Gastroesophageal sphincter (tissue), 4 donors: ENCODE data around the gene ZNRD2. TPM values are rescaled to one million over a fixed set of nuclear protein-coding genes. Genes with fewer than 3 reads are reported as not detected.

Experiments used
- ATAC-seq: fragments of 150-250 bp; one replicate; pipeline ENCODE4 v1.9.1; 2016; ENCODE audit warnings: mild to moderate bottlenecking, moderate library complexity
- H3K27ac ChIP-seq, 4 donors: fragments of 200-600 bp; sonication (generic) in 3 of 4; 1 replicate in 3 of 4; 2 replicates in 1 of 4; pipeline ENCODE4 v1.5.1; 2016 to 2019
- H3K27me3 ChIP-seq: fragments of 200-600 bp; sonication (generic); one replicate; pipeline ENCODE4 v1.5.1; 2019
- H3K36me3 ChIP-seq, 2 donors: fragments of 200-600 bp; sonication (generic); one replicate each; pipeline ENCODE4 v1.5.1; 2019; ENCODE audit warnings: control low read depth in 1 of 2
- H3K4me1 ChIP-seq, 3 donors: fragments of 200-600 bp; sonication (generic); 1 replicate in 2 of 3; 2 replicates in 1 of 3; pipeline ENCODE4 v1.5.1; 2016 to 2019; ENCODE audit warnings: control low read depth in 2 of 3
- H3K4me3 ChIP-seq, 2 donors: fragments of 200-600 bp; sonication (generic); one replicate each; pipeline ENCODE4 v1.5.1; 2019; ENCODE audit warnings: mild to moderate bottlenecking in 1 of 2, moderate library complexity in 1 of 2
- H3K9me3 ChIP-seq, 3 donors: fragments of 200-600 bp; sonication (generic); one replicate each; pipeline ENCODE4 v1.5.1; 2017 to 2019; ENCODE audit warnings: control low read depth in 2 of 3
- EP300 ChIP-seq: sonication (generic); formaldehyde crosslinking; IDR thresholded peaks from one replicate; pipeline ENCODE4 v1.6.1; 2017; ENCODE audit warnings: antibody characterized with exemption, mild to moderate bottlenecking
- POLR2A ChIP-seq, 2 donors: fragments of 450-650 bp; IDR thresholded peaks; one replicate each; pipeline ENCODE4 v1.6.1; 2017; ENCODE audit warnings: antibody characterized with exemption in 2 of 2, mild to moderate bottlenecking in 2 of 2, moderate library complexity in 1 of 2
- POLR2AphosphoS5 ChIP-seq: sonication (generic); formaldehyde crosslinking; IDR thresholded peaks from one replicate; pipeline ENCODE4 v1.6.1; 2017; ENCODE audit warnings: antibody characterized with exemption
- whole genome bisulfite sequencing, 2 donors: methylation state at CpG; one replicate each; pipeline ENCODE4 v1.1.5; 2018; ENCODE audit warnings: low coverage in 1 of 2; 5-methylcytosine and 5-hydroxymethylcytosine counted together
- total RNA-seq, 4 donors: library from RNA; depleted of rRNA; stranded (reverse); fragments of >200 nt; gene quantifications; one replicate each; pipeline ENCODE4 v1.1.0, GENCODE V29; 2016
- TF ChIP-seq, protein P1 (sequence below), 4 experiments: fragments of 200-600 bp in 2 of 4; fragments of 450-650 bp in 2 of 4; sonication (generic) in 1 of 4; IDR thresholded peaks; one replicate each; pipeline ENCODE4 v1.5.1; 2017 to 2019; ENCODE audit warnings: antibody characterized with exemption in 4 of 4, mild to moderate bottlenecking in 2 of 4, moderate library complexity in 2 of 4

ZNRD2 gene
- total RNA-seq, 4 donors from 2014 or later = 38.4 to 73.5 (median 43.5) TPM

DNA sequence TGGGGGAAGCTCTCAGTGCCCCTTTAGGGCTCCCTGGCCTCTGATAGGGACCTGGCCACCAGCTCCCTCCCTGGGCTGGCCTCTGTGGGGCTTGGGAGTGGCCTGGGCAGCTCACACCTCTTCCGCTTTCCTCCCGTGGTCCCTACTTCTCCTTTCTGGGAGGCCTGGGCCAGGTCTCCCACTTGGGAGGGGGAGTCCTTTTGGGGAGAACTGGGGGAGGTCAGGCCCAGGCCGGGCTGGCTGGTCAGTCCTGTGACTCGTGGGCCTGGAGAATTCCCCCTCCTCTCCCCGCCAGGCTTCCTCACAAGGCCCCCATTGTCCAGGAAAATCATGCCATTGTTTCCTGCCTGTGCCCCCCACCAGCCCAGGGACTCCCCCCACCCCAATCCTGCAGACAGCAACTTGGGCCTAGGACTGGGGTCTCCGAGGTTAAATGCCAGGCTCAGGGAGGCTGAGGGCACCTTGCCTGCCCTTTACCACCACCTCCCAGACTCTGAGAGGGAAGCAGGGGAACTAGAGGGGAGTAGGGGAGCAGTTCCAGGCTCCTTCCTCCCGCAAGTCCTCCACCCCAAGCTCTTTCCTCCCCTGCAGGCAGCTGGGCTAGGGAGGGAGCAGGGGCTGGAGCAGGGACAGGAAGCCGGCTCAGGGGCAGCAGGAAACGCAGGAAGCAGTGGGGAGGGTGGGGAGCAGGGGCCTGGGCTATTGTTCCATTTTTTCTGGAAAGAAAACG lies 40.9 kb downstream of the ZNRD2 start:
- WGBS, 2 donors = 10 to 27% methylated on average over 2 to 3 of the region's 10 CpGs
- Histone ChIP-seq H3K4me3 (peak overlapping the region in 1 of 2 donors; percentile 99), H3K36me3 (peaks cover 0 to 44% of the 10 kb centered on the region in 2 donors), H3K27me3 (no peaks in the 10 kb centered on the region), H3K27ac (peak overlapping the region; percentile 10 to 95 (median 88)), H3K4me1 (peaks cover 0 to 76% (median 56%) of the 10 kb centered on the region in 3 donors), H3K9me3 (no peaks in the 10 kb centered on the region)
- no peak for ATAC-seq
- TF ChIP-seq POLR2AphosphoS5 = no peak
- TF ChIP-seq, protein P1, sequence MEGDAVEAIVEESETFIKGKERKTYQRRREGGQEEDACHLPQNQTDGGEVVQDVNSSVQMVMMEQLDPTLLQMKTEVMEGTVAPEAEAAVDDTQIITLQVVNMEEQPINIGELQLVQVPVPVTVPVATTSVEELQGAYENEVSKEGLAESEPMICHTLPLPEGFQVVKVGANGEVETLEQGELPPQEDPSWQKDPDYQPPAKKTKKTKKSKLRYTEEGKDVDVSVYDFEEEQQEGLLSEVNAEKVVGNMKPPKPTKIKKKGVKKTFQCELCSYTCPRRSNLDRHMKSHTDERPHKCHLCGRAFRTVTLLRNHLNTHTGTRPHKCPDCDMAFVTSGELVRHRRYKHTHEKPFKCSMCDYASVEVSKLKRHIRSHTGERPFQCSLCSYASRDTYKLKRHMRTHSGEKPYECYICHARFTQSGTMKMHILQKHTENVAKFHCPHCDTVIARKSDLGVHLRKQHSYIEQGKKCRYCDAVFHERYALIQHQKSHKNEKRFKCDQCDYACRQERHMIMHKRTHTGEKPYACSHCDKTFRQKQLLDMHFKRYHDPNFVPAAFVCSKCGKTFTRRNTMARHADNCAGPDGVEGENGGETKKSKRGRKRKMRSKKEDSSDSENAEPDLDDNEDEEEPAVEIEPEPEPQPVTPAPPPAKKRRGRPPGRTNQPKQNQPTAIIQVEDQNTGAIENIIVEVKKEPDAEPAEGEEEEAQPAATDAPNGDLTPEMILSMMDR (IDR thresholded peaks at IDR 0.05) = no peak
- TF ChIP-seq POLR2A (IDR thresholded peaks at IDR 0.05) = no peak
- no peak for TF ChIP-seq EP300

DNA sequence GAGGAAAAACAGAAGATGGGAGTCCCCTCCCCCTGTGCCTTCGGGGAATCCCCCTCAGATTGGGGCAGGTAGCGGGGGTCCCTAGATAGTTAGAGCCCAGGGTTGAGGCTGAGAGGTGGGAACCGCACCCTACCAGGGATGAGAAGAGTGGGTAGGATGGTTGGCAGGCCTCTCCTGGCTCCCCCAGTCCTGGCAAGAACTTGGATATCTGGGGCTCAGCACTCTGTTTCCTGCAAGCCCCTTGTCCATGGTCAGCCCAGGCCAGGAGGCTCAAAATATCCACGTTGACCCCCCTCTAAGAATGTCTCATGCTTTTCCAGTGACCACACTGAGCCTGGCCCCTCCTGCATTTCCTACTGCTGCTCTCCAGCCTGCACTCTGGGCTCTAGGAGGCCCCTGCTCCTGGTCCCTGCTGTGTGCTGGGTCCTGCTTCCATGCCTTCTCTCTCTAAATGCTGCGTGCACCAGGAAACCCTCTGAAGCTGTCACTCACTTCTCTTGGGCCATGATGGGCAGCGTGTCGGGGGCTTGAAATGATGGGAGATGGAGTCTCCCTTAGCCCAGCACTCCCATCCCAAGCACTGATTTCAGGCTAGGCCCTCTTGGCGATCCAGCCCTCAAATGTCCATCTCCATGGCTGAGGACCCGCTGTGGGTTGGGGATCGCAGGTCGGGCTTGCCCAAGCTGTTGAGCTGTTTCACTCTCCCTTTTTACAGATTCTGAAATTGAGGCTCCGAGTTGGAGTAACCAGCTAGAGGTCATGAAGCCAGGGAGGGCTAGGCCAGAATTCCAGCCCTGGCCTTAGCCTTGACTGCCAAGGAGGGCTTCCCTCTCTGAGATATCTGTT lies 41.7 kb downstream of the ZNRD2 start:
- peaks cover 0 to 77% (median 58%) of the 10 kb centered on the region in 3 donors for H3K4me1 ChIP-seq
- 46 to 62% methylated on average over 6 of the region's 12 CpGs for WGBS, 2 donors

DNA sequence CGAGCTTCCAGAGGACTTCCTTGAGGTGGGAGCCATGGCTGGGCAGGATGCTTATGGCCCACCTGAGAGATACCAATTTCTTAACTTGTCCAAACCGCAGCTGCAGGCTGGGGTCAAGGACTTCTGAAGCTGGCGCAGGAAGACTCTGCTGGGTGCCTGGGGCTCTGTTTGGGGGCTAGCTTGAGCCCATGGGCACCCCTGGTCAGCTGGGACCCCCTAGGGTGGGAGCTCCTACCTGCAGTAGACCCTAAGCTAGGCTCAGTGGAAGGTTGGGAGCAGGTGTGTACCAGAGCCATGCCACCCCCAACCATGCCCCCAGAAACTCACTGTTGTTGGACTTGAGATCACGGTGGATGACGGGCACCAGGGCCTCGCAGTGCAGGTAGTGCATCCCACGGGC lies 42.4 kb downstream of the ZNRD2 start:
- TF ChIP-seq POLR2A (IDR thresholded peaks at IDR 0.05) = no peak
- TF ChIP-seq EP300 = no peak
- no peak for ATAC-seq
- H3K4me1 ChIP-seq = peaks cover 0 to 77% (median 56%) of the 10 kb centered on the region in 3 donors
- peak overlapping the region in 3 of 4 donors; percentile 83 to 95 (median 94) for H3K27ac ChIP-seq
- H3K9me3 ChIP-seq = no peaks in the 10 kb centered on the region
- 33% methylated on average over 1 of the region's 7 CpGs; no CpG with 5 or more reads in 1 of the 2 donors for WGBS, 2 donors
- H3K4me3 ChIP-seq = peak overlapping the region; percentile 61 to 99
- H3K27me3 ChIP-seq = no peaks in the 10 kb centered on the region
- peaks cover 0 to 47% of the 10 kb centered on the region in 2 donors for H3K36me3 ChIP-seq

More for the DNA sequence above, 41.7 kb downstream of the ZNRD2 start:
- TF ChIP-seq POLR2A (IDR thresholded peaks at IDR 0.05) (no peak), POLR2AphosphoS5 (no peak), EP300 (no peak)
- TF ChIP-seq, protein P1 (IDR thresholded peaks at IDR 0.05) = no peak
- H3K36me3 ChIP-seq = peaks cover 0 to 45% of the 10 kb centered on the region in 2 donors
- no peaks in the 10 kb centered on the region for H3K27me3 ChIP-seq
- H3K9me3 ChIP-seq = no peaks in the 10 kb centered on the region
- peak overlapping the region in 1 of 2 donors; percentile 99 for H3K4me3 ChIP-seq
- no peak for ATAC-seq
- H3K27ac ChIP-seq = peak overlapping the region in 3 of 4 donors; percentile 83 to 95 (median 94)

DNA sequence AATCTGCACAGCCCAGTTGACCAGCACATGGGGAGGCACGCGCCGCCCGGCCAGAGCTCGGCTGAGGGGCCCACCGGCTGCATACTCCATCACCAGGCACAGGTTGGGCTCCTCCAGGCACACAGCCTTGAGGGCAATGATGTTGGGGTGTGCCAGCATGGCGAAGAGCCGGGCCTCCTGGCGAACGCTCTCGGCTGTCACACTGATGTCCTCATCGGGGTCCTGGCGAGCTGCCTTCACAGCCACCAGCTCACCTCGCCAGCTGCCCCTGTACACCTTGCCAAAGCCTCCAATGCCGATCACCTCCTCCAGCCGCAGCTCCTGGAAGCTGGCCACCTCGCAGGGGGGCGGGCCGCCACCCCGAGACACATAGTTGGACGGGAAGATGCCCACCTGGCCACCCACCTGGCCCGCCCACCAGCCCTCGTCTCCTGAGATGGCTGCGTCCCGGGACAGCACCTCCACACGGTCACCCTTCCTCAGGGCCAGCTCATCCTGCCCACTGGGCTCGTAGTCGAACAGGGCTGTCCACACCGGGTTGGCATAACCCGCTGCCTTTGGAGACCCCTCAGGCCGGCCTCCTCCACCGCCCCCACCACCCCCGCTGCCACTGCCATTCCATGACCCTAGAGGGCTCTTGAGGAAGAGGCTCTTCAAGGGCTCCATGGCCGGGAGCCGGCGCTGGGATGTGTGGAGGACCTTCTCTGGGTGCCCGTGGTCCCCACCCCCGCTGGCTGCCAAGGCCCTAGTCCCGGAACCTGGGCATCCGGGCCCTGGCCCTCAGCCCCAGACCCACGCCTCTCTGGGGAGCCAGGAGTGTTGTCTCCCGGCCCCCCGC lies 43.0 kb downstream of the ZNRD2 start:
- 17% methylated on average over 7 of the region's 43 CpGs; no CpG with 5 or more reads in 1 of the 2 donors for WGBS, 2 donors
- Histone ChIP-seq H3K27ac (peak overlapping the region; percentile 82 to 95 (median 88)), H3K4me3 (peak overlapping the region; percentile 61 to 99), H3K27me3 (no peaks in the 10 kb centered on the region), H3K36me3 (peaks cover 0 to 47% of the 10 kb centered on the region in 2 donors), H3K9me3 (no peaks in the 10 kb centered on the region), H3K4me1 (peaks cover 0 to 74% (median 55%) of the 10 kb centered on the region in 3 donors)
- ATAC-seq = no peak
- TF ChIP-seq POLR2AphosphoS5 (no peak), POLR2A (IDR thresholded peaks at IDR 0.05) (no peak), EP300 (no peak)
- TF ChIP-seq, protein P1 (IDR thresholded peaks at IDR 0.05) = no peak
